HCEC 1CT (cell line): Measurements from ENCODE around the gene POLQ.
"Not testable (repeated sequence)": the region's sequence is repeated elsewhere in the genome, so short reads cannot be mapped to it uniquely, and the experiment has no call there.

Experiments
- DNase-seq: peaks from one replicate; pipeline ENCODE4 v3.0.0-alpha.2; 2017

Gene POLQ

DNA sequence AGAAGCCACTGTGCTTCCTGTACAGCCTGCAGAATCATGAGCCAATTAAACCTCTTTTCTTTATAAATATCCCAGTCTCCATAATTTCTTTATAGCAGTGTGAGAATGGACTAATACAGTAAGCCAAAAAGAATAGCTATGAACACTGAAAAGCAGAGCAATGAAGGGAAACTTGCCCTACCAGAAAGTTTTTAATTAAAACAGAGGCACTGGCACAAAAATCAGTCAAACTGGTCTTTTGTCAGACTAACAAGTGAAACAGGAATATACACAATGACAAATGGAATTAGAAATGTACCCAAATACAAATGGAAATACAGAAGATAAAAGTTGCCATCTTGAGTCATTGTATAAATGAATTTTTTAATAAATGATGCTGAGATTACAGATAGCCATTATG lies 40.5 kb downstream of the POLQ start:
- DNase-seq = no peak

DNA sequence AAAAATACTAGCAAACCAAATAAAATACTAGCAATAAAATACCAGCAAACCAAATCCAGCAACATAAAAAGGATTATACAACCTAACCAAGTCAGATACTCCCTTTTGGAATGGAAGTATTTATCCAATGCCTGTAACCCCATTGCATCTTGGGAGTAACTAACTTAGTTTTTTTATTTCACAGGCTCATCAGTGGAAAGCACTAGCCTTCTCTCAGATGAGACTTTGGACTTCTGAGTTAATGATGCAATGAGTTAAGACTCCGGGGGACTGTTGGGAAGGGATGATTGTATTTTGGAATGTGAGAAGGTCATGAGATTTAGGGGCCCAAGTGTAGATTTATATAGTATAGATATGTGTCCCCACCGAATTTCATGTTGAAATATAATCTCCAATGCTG lies 41.2 kb downstream of the POLQ start:
- DNase-seq = no peak

DNA sequence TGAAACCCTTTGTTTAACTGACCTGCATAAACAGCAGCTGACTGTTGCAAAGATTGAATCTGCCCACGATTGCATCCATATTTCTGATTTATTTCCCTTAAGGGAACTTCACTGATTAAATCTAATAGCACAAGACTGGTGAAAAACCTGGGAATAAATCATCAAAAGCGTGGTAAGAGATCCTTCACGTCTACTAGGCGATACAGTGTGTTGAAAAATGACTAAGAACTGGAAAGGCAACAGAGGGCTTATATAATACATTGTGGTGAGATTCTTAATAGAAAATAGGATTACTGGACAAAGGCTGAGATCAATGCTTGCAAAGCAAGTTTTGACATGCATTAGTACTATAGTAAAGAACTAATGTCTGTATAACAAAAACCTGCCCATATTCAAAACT lies 49.0 kb downstream of the POLQ start:
- DNase-seq = no peak

DNA sequence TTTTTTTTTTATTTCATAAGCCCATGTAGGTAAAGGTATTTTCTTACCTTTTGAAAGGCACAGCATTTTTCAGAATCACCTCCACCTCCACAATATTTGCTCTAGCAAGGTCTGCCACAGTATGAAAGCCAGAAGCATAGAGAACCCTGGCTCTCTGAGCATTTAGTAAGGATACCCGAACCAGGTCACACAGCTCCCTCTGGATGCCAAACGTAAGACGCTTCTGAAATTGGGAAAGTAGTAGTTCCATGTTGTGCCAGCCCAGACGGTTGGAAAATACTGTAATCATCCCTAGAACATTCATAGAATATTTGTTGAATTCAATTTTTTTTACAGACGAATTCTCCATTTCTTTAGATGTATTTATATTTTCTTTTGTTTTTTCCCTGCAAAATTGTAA lies 52.4 kb downstream of the POLQ start:
- DNase-seq = no peak

DNA sequence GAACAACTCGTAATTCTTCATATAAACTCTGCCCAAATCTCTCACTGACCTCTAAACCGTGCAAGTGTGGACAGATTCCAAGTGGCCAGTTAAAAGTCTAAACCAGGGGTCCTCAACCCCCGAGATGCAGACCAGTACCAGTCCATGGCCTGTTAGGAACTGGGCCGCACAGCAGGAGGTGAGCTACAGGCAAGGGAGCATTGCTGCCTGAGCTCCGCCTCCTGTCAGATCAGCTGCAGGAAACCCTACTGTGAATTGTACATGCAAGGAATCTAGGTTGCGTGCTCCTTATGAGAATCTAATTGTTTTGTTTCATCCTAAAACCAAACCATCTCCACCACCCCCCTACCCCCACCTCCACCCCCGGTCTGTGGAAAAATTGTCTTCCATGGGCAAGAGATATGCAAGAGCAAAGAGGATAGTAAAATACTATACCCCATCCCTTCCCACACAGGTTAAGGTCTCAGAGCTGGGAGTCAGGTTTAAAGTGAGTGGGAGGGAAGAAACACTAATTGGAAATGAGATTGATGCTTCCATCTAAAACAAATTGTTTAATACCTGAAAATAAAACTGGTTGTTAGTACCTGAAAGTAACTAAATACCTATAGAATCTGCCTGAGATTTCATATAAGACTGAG lies 54.0 kb downstream of the POLQ start:
- no peak for DNase-seq

DNA sequence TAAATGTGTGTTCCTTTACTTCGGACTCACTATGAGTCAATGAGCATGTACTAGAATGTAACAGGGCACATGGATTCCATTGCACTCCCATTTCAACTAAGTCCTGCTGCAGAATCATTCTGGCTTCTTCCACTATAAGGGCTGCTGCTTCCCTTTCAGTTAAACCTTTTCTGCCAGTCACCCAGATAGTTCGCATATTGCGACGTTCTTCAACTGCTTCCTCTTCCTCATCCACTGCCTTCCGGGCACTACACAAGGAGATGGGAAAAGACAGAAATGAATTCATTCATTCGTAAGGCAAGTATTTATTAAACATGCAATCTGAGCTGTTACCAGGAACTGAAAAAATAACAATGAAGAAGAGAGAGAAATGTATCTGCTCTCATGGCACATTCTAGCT lies 55.6 kb downstream of the POLQ start:
- DNase-seq = no peak

DNA sequence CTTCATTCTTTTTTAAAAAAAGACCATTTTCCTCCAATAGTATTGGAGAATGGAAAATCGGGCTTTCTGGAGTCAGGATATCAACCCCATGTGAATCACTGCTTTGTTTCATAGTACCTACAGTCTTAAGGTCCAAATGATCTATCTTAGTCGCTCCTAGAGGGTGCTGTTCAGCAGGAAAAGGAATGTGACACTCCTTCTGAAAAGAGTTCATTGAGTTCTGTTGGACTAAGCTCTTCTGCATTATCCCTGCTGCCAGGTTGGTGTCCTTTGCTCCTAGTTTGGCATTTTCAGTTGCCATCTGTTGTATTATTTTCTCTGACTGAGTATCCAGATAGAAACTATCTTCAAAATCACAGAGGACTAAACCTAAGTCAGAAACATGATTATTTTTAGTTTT lies 57.2 kb downstream of the POLQ start:
- DNase-seq = no peak

DNA sequence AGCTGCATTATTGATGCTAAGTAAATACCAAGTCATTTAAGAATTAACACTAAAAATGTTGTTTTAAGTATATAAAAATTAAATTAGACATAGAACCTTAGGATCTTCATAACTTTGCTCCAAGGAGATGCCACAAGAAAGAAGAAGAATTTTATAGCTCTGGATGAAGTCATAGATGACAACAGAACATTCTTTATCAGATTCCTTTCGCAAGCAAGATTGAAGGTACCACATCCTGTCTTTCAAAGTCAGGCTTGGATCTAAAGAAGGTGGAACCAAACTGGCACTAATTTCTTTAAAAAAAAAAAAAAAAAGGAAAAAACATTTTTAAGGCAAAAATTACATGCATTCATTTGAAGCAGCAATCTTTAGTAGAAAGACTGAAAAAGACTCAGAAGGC lies 62.5 kb downstream of the POLQ start:
- peak; percentile 39 for DNase-seq

DNA sequence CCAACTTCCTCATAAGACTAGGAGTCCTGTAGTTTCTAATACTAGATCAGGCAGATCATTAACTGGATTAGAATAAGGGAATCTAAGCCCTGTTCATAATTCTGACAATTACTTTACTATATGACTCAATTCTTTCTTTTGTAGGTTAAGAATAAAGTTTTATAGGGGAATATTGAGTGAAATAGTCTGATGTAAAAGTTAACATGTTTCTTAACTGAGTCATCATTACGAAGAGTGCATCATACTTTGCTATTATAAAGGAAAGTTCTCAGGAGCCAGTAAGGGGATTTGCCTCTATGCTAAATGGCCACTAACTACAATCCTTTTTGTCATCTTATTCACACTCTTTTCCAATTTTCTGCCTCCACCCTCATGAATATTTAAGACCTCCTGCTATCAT lies 63.1 kb downstream of the POLQ start:
- DNase-seq = peak; percentile 93

DNA sequence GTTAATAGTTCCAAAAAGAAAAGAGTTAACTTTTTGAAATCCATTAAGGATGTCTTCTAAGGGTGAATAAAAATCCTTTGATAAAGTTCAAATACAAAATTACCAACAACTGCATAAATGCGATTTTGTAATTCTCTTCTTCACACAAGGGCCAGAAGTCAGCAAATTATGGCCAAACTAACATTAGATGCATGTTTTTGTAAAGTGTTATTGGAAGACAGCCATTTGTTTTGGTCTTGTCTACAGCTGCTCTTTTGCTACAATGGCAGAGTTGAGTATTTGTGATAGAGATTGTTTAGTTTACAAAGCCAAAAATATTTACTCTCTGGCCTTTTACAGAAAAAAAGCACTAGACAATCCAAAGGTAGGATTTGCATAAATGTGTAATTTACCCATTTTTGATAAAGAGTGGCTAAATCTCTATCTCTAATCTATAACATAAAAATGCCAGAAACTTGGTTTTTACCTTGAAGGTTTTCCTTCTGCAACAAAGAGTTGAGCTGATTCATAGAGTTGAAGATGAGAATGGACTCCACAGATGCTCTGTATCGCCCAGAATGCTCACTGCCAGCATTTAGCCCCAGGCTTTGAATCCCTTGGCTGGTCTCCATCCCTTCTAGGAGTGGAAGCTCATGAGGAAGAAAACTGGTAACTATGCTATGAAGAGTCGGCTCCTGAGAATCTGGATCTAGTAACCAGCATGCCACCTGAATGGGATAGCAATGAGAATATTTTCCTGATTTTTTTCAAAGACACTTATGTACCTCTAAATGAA lies 64.5 kb downstream of the POLQ start:
- DNase-seq = peak; percentile 11

DNA sequence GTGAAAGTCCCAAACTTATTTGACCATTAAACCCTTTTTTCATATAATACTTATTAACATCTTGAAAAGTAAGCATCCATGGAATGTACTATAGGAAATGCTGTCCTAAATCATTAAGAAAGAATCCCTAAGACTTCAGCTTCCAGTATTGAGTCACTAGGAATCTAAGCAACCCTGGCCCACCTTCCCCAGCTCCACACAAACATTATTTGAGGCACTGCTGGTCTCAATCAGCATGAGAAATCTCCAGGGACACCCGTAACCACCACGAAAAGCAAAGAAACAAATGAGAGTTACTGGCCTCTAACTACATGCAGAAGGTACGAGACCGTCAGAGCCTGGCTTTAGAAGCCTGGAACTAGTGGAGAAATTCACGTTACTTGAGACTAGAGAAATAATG lies 68.2 kb downstream of the POLQ start:
- DNase-seq = peak; percentile 71

DNA sequence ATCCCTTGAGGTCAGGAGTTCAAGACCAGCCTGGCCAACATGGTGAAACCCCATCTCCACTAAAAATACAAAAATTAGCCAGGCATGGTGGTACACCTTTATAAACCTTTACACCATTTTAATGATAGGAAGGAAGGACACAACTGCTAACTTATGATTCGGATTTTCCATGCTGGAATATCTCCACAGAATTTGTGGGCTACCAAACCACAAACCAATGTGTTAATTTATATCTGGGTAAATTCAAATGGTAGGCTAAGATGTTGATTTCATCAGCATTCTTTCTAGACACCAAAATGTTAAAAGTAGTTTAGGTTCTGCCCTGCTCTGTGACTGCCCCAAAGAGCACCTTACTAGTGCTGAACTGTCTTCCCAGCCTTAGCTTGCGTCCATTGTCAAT lies 72.8 kb downstream of the POLQ start:
- DNase-seq = no peak

DNA sequence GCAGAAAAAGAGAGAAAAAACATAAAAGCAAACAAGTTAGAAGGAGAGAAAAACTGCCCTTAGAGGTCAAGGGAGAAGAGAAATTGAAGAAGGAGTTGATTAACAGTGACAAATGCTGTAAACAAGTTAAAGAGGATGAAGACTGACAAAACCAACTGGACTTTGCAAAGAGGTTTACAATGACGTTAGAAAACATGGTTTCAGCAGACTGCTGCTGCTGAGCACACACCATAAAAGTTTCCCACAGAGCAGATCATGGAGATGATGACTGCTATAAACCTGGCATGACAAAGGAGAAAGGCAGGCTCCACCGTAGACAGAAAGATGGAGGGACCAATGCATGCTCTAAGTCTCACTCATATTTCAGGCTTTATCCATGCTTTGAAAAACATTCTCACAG lies 78.7 kb downstream of the POLQ start:
- no peak for DNase-seq

DNA sequence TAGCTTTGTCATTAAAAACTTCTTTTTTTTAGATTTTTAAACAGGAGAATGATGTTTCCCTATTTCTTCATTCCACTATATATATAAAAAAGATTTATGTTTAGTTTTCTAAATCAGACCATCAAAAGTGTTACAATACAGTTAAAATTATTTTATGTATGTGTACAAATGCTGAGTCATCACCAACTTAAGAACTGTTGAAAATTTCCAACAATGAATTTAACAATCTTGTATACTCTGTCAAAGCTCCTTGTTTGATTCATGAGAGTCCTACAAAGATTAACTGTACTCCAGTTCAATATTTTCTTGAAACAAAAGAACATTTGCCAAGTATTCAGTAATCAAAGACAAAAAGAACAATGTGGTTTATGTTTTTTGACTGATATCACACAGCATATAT lies 82.0 kb downstream of the POLQ start:
- DNase-seq = no peak

DNA sequence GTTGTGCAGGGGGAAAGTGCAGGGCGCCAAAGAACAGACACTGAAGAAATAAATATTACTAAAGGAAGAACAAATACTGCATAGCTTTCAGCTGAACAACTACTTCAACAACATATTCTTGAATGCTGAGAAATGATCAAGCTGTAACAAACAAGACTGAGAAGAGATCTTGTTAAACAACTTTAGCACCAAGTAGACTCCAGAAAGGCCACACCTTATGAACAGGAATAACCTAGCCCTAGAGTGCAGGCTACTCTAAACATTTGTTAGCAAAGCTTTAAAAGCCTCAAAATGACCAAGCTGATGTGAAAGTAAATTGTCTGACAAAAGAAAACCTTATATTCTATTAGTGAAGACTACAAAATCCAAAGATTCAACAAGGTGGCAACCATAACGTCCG lies 83.2 kb downstream of the POLQ start:
- DNase-seq = no peak

DNA sequence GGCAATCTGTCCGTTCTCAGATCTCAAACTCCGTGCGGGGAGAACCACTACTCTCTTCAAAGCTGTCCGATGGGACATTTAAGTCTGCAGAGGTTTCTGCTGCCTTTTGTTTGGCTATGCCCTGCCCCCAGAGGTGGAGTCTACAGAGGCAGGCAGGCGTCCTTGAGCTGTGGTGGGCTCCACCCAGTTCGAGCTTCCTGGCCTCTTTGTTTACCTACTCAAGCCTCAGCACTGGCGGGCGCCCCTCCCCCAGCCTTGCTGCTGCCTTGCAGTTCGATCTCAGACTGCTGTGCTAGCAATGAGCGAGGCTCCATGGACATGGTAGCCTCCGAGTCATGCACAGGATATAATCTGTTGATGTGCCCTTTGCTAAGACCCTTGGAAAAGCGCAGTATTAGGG lies 94.0 kb downstream of the POLQ start:
- not testable (repeated sequence) for DNase-seq

DNA sequence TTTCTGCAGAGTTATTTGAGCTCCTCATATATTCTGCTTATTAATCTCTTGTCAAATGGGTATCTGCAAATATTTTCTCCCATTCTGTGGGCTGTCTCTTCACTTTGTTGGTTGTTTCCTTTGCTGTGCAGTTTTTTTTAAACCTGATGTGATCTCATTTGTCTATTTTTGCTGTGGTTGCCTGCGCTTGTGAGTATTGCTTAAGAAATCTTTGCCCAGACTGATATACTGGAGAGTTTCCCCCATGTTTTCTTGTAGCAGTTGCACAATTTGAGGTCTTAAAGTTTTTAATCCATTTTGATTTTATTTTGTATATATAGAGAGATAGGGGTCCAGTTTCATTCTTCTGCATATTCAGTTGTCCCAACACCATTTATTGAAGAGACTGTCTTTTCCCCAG lies 102.3 kb downstream of the POLQ start:
- no peak for DNase-seq

DNA sequence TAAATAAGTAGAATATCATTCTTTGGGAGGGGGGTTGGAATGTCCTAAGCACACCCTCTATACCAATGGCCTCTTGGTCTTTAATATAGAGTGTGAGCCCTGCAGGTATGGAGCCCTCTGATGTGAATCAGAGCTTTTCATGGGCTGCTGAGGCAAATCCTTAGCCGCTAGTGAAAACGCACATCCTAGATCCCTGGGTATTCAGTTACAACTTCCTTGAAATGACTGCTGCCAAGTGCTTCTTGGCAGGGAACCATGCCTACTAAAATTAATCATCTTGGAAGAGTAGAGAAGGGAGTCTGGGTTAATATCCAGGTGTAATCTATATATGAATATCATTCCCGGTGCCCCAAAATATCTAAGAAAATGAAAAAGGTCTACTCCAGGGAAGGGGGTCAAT lies 109.1 kb downstream of the POLQ start:
- no peak for DNase-seq

DNA sequence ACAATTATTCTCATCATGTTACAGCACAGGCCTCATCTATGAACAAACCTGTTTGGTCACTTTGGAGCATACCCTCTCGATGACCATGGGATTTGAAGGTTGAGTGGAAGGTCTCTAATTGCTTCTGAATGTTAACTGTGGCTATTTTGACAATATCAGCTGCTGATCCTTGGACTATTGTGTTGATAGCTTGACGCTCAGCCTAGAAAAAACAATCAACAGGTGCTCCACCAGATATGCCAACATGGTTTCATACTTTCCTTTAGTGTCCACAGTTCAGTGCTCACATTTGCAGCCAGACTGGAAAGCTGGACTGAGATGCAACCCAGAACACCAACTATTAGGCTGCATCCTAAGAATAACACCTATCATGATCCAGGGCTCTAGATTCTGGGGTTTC lies 109.7 kb downstream of the POLQ start:
- DNase-seq = no peak

DNA sequence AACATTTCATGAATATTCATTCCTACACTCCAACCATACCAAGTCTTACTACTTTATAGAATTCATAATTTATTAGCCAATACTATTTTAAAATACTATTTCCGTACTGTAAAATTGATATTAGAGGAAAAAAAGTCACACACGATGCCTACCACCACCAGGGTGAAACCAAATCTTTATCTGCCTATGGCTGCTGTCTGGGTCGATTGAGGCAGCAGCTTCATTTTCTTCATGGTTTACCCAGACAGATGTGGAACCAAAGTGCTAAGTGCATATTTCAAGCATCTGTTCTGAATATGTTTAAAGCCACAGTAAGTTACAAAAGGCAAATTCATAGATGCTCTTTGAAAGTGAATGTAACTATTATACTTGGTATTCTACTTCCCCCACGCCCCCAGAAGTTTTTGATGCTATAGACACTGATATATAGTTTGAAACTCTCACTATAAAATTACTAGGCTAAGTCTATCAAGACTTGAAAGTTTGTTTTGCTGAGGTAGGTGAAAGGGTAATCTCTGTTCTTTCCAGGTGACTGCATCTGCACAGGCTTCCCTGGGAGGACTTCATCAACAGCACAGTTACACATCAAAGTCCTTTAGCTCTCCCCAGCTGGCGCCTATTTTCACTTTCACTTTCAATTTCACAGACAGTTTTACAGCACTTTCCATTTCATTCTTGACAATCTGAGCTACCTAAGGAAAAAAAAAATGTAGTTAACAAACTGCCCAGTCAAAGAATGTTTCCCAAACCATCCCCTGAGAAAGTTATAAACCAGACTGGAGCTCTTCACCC lies 113.9 kb downstream of the POLQ start:
- peak; percentile 4 for DNase-seq

DNA sequence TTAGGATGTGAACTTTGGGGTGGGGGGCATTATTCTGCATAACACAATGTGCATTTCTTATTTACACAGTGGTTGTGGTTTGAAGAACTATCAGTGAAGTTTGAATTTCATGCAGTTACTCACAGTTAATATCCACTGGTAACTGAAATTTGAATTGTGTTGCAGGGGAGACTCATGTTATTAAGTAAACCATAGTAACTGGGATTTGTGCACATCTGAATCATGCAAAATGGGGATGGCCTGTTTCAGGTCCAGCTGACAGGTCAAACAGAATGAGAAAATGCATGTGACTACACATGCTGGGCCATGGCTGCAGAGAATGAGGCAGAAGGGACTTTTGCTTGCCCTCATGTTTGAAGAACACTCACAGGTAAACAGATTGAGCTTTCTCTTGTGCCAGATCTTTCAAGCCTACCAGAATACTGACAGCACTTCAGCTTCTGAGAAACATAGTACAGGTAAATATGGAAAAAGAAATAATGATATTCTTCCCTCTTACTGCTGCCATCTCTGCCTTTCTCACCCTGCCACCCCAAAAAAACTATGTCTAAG lies 115.0 kb downstream of the POLQ start:
- no peak for DNase-seq

DNA sequence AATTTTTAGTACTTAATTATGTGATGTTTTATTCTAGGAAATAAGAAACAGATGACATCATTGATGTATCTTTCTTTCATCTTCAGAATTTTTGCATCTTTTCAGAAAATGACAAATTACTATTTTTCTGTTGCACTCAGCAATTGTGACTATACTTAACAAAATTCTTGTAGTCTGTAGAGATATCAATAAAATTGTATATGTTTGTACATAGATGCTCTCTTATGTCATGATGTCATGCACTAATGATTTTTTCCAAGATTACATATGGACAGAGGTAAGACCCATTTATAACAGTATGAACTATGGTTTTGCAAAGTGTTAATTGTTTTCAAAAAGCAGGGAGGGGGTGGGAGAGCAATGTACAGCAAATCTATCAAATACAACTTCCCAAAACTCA lies 121.2 kb downstream of the POLQ start:
- DNase-seq = no peak

DNA sequence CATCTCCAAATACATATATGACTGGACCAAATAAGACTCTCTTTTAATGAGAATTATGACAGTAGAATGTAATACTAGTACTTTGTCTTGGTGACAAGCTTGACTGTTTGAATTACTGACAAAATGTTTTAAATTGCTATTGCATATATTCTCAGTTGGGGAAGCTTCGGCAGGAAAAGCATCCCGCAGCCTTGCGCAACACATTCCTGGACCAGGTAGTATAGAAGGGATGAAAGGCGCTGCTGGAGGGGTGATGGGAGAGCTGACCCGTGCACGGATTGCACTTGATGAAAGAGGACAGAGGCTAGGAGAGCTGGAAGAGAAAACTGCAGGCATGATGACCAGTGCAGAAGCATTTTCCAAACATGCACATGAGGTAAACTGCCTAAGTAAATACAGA lies 127.6 kb downstream of the POLQ start:
- no peak for DNase-seq

DNA sequence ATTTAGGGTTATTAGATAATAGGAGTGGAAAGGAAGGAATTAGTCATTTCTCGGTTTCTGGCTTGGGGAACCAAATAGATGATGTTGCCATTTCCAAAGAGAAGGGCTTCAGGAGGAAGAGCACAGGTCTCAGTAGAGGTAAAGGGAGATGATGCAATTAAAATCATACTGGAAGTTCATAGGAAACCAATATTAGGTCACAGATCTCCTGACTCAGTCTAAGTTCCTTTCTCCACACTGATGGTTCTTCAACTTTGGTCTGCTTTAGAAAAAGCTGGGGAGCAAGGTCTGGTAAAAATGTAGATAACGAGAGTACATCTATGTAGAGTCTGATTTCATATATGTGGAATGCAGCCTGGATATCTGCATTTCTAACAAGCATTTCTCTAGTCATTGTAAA lies 130.9 kb downstream of the POLQ start:
- DNase-seq = no peak
